HG03432 (cell line): ENCODE results near the gene NUP107.
"Not testable (repeated sequence)": the region's sequence is repeated elsewhere in the genome, so short reads cannot be mapped to it uniquely, and the experiment has no call there.

Source experiments
- ATAC-seq: cut with Tn5 transposase; IDR thresholded peaks from one replicate; pipeline ENCODE4 v1.9.1; 2021; ENCODE audit warnings: mild to moderate bottlenecking, moderate library complexity; ENCODE audit not compliant: unreplicated experiment

NUP107 gene

DNA sequence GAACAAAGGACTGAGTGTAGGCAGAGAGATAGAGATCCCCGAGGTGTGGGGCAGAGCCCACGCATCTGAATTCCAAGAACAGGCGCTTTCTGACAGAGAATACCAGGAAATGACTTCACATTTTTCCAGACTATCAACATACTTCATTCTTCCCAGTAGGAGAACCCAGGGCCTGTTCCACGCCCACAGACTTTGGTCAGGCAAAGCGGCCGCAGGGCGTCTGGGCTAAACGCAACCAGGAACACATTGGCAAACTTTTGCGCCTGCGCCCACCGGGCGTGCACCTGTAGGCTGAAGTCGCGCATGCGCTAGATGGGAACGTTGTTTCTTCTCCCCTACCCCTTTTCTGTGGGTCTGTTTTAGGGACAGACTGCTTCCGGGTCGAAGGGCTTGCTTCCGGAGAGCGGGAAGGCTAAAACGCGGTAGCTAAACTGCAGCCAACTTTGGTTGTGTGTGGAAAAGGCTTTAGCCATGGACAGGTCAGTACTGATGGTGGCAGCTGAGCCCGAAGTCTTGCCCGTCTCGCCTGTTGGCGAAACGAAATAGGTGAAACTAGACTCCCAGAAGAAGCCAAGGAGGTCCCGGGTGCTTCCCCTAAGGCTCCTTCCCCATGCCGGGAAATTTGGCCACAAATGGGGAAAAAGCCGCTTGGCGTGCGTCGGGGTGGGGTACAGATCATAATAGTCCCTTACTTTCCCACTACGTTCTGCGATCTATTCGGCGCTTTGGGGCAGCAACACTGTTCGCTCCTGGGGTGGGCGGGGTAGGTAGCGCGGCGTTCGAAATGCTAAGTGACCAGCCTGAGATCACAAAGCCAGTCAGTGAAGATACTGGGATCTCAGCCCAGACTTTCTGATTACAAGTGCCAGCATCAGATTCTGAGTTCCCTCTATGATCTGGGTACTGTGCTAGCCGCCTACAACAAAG is at the start of gene NUP107:
NUP107 (plus strand) TSS at position 384 of the 927 bp plus-strand sequence; CDS start at position 472, 88 bp downstream.
- peak; percentile 98 for ATAC-seq

DNA sequence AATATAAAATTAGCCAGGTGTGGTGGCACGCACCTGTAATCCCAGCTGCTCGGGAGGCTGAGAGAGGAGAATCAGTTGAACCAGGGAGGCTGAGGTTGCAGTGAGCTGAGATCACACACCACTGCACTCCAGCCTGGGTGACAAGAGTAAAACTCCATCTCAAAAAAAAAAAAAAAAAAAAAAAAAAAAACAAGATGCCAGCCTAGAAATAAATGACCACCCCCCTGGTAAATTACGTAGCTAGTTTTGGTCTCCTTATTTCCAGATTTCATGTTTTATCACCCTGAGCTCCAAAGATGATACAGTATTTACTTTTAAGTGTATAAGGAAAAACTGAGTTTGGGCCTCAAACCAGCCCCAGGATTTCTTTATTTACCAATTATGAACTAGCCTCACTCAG is 49.3 kb upstream of the NUP107 start:
- ATAC-seq: not testable (repeated sequence)

DNA sequence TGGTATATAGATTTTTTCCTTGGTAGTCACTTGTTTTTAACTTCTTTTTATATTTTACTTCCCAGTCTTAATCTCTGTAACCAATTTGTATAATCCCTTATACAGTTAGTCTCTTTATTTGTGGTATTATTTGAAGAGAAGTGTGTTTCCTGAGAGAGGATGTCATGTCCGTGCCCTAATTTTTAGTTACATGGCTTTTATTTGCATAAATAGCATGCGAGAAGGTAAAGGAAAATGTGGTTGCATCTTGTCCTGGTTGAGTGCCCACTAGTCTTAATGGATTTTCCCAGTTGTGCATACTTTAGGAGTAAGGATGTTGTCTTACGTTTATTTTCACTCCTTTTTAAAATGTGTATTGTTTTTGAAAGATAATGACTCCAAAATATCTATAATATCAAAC is 48.6 kb upstream of the NUP107 start:
- ATAC-seq: no peak

DNA sequence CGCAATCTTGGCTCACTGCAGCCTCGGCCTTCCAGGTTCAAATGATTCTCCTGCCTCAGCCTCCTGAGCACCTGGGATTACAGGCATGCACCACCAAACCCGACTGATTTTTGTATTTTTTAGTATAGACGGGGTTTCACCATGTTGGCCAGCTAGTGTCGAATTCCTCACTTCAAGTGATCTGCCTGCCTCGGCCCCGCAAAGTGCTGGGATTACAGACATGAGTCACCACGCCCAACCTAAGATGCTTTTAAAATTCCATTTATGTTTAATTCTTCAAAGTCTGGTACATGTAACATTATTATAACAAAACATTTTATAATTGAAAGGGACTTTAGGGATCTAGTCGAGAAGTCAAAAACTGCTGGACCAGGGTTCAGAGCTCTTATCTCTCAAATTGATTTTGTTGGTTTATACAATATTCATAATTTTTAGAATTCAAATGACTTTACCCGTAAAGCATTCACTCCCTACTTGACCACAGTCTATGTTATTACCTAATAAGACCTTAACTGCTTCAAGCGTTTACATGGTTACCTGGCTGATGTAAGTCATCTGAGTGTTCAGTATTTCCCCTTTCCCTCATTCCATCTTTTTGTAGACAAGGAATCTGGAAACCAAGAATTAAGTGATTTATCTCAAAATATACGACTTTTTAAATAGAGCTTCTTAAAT is 47.9 kb upstream of the NUP107 start:
- no peak for ATAC-seq

DNA sequence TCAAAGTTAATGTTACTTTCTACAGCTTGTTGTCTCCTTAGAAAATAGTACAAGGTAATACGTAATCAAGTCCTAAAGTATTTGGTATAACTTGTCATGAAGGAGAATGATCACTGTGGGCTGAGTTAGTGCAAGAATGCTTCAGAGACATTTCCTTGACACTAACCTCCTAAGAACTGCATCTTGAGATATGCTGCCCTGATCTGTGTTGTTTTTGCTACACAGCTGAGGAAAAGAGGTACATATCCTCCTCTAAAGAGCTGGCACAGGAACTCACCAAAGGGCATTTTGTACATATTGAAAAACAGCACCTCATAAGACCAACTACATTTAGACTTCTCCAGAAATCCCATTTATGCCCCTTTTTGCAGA is 47.4 kb upstream of the NUP107 start:
- ATAC-seq: no peak

DNA sequence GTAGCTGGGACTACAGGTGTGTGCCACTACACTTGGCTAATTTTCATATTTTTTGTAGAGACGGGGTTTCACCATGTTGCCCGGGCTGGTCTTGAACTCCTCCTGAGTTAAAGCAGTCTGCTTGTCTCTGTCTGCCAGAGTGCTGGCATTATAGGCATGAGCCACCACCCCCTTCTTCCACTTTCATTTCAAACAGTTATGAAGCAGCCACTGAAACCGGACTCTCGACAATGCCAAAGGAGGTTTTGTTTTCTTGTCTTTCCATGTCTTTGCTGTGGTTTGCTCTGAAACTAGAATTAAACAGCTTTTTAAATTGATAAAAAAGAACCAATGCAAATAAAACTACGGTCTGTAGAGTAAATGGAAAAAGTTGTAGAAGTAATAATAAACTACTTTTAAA is 45.6 kb upstream of the NUP107 start:
- peak; percentile 94 for ATAC-seq

DNA sequence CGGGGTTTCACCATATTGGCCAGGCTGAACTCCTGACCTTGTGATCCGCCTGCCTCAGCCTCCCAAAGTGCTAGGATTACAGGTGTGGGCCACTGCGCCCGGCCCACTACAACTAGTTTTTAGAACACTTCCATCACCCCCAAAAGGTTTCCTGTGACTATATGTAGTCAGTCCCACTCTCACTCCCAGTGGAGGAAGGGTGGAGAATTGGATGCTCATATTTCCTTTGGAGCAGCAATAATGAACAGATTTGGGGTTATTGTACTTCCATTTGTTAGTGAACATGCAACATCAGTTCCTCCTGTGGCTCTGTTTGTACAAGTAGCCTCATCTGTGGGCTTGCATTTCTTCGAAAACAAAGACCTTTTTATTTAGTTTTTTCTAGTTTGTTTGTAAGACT is 40.3 kb upstream of the NUP107 start:
- no peak for ATAC-seq

DNA sequence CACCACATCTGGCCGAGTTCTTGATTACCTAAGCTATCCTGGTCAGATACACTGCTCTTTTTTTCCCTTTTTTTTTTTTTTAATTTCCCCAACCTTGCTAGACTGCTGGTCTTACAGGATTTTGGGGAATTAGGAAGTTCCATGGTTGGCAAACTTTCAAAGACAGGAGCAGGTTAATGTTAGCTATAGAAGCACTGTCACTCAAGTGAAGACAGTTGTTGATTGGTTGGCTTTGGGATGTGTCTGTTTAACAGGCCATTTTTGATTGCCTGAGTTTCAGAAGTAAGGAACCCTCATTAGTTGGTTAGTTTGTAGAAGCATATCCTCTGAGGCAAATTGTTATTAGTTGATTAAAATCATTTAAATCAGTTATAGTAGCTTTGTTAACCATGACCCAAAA is 39.3 kb upstream of the NUP107 start:
- no peak for ATAC-seq

DNA sequence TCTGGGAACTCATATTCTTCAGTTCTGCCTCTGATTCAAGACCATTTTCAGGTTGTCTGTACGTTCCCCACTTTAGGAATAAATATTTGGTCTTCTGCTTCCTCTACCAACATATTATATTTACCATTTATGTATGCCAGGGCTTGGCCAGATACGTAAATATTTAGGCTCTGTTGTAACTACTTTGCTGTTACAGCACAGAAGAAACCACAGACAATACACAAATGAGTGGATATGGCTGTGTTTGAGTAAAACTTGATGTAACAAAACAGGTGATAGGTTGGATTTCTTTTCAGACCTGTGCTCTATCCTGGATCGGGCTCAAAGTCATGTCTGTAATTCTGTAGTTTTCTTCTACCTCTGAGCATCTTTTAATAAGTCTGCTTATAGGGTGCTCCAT is 38.6 kb upstream of the NUP107 start:
- ATAC-seq: no peak

DNA sequence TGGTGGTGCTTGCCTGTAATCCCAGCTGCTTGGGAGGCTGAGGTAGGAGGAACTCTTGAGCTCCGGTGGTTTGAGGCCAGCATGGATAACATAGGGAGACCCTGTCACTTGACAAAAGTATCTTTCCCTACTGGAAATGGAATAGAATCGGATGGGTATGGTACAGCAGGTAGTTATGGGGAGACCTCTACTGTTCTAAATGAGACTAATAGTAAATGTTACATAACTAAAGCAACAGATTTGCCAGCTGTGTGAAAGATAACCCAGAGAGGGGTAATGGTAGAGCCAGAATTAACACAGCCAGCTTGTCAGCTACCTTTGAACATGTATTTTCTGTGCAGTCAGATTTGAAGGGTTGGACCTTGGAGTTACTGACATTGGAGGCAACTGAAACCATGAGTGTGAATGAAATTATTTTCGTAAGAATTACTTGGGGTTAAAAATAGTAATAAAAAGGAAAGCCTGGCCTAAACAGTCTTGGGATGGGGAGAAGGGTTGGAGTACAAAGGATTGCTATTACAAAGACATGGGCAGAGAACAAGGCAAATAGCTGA is 21.7 kb upstream of the NUP107 start:
- no peak for ATAC-seq

DNA sequence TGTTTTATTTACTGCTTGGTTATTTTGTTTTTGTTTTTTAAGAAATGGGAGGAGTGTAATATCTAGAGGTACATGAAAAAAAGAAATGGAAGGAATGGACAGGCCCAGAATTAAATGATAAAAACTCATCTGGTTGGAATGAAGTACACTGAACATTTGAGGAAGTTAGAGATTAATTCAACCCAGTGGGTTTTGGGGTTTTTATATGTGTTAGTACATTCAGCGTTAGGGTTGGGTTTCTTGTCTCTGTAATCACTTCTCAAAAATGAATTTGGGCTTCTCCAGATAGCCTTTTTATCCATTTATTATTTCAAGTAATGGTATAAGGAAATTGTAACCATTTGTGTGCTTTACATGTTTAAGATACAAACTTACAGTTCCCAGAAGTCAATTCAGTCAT is 19.5 kb upstream of the NUP107 start:
- no peak for ATAC-seq

DNA sequence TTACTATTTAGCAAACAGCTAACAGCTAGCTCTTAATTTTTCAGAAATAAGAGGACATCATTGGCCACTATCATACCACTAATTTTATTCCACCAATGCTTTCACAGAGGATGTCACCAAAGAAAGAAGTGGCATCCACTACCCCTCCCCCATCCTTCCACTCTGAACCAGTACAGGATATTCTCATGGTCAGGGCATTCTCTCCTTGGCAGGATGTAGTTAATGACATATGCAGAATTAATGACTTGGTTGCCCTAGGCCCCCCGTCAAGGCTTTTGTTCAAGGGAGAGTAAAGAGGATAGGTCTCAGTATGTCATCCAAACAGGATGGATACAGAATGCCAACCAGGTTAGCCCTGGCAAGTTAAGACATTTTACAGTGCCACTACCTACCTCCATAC is 18.9 kb upstream of the NUP107 start:
- ATAC-seq: no peak

DNA sequence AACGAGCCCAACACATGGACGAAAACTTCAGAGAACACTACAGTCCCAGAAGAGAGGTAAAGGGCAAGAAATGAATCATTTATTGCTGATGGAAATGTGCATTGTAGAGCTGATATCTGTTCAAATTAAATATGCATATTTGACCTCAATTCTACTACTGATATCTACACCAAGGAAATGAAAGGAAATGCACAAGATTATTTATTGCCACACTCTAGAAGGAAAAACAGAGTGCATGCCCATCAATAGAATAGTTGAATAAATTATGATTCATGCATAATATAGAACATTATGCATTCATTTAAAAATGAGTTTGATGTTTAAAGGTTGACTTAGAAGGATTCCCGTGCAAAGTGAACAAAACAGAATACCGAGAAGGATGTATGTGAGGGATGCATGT is 15.6 kb upstream of the NUP107 start:
- no peak for ATAC-seq

DNA sequence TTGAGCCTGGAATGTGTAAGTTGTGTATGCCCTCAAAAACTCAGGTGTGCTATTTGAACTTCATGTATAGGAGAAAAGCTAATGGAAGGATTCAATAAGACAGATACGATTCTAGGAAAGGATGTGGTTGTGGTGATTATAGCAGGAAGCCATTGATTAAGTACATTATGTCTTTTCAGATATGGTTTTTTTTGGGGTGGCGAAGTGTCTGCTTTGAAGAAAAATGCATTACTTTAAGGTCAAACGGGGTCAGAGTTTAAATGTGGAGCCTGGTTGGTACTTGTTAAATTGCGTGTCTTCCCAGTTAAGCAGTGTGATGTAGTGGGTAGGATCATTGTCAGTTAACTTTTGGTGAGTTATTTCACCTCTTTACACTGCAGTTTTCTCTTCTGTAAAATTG is 13.0 kb upstream of the NUP107 start:
- no peak for ATAC-seq

DNA sequence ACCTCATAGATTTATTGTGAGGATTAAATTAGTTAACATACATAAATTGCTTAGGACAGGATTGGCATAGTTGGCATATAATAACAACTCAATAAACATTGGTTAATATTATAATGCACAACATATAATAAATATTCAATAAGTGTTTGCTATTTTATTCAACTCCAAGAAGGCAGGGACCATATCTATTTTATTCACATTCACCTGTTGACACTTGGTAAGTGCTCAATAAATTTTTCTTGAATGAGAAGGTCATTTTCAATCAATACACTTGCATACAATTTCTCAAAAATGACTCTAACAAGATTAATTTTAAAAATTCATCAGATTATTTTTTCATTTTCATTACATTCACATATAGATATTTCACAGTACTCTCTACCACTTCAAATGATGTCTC is 12.4 kb upstream of the NUP107 start:
- no peak for ATAC-seq

DNA sequence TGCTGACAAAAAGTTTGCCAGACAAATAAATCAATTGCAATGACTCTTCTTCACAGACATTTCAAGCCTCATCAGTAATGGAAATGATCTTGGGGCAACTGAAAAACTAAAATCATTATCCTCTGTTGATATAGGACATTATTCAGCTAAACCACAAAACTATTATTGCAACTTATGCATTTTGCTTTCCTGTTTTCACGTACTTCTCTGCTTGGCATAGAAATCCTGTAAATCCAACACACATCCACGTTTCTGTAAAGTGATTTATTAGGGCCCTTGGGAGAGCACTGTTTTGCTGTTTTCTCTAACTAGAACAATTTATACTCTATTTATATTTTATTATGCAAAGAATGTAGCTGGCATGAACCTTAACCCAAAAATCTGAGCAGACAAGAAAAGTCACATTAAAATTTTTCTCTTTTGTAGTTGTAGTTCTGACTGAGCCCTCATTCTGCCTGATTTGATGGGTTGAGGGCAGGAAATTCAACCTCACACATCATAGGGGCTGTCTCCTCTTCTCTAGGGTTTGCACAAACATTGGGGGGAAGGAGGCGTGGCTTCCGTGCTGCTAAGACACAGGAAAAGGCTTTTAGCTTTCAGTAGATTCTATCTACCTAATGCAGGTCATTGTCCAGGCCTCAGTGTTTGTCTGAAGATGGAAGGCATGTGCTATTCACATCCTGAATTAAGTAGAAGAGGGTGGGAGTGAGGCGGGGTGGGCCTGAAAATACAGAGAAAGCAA is 11.5 kb upstream of the NUP107 start:
- no peak for ATAC-seq

DNA sequence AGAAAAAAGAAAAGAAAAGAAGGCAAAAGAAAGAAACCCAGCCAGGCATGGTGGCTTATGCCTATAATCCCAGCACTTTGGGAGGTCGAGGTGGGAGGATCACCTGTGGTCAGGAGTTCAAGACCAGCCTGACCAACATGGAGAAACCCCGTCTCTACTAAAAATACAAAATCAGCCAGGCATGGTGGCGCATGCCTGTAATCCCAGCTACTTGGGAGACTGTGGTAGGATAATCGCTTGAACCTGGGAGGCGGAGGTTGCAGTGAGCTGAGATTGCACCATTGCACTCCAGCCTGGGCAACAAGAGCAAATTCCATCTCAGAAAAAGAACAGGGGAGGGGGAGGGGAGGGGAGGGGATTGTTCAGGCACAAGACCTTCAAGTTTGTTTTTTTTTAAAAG is 9.9 kb upstream of the NUP107 start:
- ATAC-seq: not testable (repeated sequence)

DNA sequence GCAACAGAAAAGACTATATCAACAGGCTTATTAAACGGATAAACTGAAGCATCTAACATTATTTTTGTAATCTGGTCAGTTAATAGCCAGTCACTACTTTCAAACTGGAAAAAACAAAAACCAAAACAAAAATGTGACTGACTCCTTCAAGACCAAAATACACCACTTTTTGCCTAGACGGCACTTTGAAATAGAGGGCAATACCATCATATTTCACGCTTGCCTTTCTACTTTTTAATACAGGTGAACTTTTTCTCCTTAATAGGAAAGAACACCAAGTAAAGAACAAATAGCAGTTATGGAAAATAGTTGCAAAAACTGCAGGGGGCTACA is 550 bp upstream of the NUP107 start:
- peak; percentile 6 for ATAC-seq

DNA sequence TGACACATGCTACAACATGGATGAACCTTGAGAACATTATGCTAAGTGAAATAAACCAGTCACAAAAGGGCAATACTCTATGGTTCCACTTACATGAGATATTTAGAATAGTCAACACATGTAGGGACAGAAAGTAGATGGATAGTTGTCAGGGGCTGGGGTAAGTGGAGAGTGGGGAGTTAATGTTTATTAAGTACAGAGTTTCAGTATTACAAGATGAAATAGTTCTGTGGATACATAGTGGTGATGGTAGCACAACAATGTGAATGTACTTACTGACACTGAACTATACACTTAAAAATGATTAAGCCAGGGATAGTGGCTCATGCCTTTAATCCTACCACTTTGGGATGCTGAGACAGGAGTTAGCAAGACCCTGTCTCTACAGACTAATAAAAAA is 8.7 kb downstream of the NUP107 start:
- no peak for ATAC-seq

DNA sequence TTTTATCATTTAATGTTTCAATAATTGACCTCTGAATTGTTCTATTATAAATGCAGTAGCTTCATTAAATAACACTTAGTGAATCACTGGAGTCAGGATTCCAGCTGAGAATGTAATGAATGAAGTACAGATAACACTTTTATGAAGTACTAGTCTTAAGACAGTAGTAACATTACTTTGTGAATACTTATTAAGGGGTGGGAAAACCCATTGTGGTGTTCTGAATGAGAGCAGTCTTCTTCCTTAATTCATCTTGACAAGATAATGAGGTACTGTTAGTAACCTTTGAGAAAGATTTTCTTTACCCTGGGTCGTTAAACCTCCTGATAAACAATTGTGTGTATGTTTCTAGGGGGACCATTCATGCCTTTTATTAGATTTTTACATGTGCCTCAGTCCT is 12.7 kb downstream of the NUP107 start:
- no peak for ATAC-seq

DNA sequence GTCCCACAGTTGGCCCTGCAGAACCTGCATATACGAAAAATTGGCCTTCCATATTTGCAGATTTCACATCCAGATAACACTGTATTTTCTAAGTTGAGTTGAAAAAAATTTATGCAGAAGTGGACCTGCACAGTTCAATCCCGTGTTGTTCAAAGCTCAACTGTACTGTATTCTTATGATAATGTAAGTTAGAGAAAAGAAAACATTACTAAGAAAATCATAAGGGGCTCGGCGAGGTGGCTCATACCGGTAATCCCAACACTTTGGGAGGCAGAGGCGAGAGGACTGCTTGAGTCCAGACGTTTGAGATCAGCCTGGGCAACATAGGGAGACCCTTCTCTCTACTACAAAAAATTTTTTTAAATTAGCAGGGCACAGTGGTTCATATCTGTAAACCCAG is 41.0 kb downstream of the NUP107 start:
- no peak for ATAC-seq
